GM19239 (cell line): ENCODE measurements around the gene CP.

Experiments
- DNase-seq: peaks from one replicate; pipeline ENCODE4 v3.0.0; 2011; ENCODE audit warnings: low spot score; ENCODE audit not compliant: insufficient read length
- FAIRE-seq: peaks from 2 replicates; lab custom pipeline; 2011; peaks lifted over from hg19 to GRCh38; lab: Jason Lieb, UNC

The CP gene

DNA sequence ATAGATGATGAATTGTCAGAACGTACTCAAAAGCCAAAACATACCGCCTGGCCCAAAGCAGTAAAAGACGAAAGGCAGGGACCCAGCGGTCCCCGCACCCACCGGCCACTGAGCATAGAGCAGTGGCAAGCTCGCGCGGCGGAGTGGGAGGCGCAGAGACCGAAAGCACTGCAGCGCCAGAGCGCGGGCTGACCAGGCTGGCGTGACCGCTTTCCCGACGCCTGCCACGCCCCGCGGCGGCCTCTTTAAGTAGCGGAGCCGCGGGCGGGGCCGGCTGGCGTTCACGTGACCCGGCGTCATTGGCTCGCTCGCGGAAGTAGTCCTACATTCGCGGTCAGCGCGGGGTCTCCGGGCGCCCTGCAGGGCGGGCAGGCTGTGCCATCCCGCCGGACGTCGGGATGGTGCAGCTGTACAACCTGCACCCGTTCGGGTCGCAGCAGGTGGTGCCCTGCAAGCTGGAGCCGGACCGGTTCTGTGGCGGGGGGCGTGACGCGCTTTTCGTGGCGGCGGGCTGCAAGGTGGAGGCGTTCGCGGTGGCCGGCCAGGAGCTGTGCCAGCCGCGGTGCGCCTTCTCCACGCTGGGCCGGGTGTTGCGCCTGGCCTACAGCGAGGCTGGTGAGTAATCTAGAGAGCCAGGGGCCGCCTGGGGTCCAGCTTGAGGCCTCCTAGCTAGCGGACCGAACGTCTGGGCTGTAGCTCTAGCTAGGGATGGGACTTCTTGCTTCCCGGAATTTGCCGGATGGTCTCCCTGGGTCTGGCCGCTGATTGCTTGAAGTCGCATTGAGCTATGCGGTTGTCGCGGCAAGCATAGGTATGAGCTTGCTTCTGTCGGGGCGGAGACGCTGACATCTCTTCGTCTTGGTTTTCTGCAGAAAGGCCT lies 92.1 kb downstream of the CP start, which contains the start of gene HPS3:
HPS3 (plus strand) TSS at position 313 of the 880 bp plus-strand sequence; CDS start at position 399, 86 bp downstream.
- peak; percentile 72 for FAIRE-seq
- DNase-seq: peak; percentile 74

GRCh38 chr3:149128821-149129220 lies 92.8 kb downstream of the CP start:
- DNase-seq: no peak
- no peak for FAIRE-seq

GRCh38 chr3:149122721-149123578 lies 98.7 kb downstream of the CP start:
- DNase-seq: no peak
- no peak for FAIRE-seq
